NCI-H2196 (cell line): ENCODE measurements around the gene ARHGAP28.
"Not testable (repeated sequence)": the region's sequence is repeated elsewhere in the genome, so short reads cannot be mapped to it uniquely, and the experiment has no call there.

Experiments used
- DNase-seq: peaks from one replicate; lab custom pipeline; 2025; ENCODE audit not compliant: unreplicated experiment; lab: John Stamatoyannopoulos, UW

The ARHGAP28 gene

DNA sequence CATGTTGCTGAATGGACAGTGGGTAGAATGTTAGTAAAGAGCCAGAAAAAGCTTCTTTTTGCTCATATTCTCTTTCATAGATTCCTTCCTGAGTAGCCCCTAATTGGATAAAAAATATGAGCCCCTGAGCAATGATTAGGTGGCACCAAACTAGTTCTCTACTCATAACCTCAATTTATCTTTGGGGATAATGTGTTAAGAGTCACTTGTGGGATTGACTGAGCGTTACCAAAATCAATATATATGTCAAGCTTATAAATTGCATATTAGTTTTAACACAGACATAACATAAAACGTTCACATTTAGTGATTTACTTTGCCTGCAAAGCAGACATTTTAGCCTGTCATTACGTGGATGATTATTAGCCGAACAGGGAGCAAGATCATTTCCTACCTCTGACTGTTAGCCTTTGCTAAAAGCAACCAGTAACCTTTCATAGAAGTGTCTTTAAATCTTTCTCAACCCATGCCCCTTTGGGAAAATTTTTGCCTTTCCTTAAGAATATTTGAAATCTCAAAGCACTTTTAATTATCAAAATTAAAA lies 85.4 kb downstream of the ARHGAP28 start:
- no peak for DNase-seq

DNA sequence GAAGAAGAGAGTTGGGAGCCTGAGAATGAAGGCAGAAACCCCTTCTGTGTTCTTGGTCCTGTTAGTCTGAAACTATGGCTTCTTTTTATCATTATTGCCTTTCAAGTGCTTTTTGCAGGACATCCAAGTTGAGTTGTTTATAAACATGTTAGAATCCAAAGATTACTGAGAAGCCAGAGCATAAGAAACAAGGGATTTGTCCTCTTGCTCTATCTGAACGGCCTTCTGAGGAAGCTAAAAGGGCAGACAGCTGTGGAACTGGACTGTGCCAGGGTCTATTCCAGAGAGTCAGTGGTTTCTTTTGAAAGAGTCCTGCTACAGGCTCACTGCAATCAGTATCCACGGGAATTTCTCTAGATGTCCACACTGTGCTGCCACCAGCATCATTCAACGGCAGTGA lies 86.6 kb downstream of the ARHGAP28 start:
- no peak for DNase-seq

- DNase-seq: no peak
These were observed 89.8 kb downstream of the ARHGAP28 start for GRCh38 chr18:6819332-6819731.

DNA sequence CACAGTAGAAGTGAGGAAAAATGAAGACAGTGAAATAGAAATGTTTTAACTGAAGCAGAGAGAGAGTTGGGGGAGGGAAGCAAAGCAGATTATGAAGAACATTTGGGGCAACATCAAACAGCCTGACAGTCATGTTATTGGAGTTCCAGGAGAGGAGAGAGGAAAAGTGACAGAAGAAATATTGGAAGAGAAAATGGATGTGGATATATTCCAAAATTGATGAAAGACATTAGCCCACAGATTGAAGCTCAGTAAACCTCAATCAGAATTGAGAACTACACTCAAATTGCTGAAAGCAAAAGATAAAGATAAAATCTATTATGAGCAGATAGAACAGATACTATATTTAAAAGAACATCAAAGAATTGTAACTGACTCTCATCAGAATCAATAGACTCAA lies 90.8 kb downstream of the ARHGAP28 start:
- DNase-seq: no peak

GRCh38 chr18:6821356-6821755 lies 91.8 kb downstream of the ARHGAP28 start:
- no peak for DNase-seq

DNA sequence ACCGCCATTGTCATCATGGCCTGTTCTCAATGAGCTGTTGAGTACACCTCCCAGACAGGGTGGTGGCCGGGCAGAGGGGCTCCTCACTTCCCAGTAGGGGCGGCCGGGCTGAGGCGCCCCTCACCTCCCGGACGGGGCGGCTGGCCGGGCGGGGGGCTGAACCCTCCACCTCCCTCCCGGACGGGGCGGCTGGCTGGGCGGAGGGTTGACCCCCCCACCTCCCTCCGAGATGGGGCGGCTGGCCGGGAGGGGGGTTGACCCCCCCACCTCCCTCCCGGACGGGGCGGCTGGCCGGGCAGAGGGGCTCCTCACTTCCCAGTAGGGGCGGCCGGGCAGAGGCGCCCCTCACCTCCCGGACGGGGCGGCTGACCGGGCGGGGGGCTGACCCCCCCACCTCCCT lies 97.6 kb downstream of the ARHGAP28 start:
- not testable (repeated sequence) for DNase-seq

GRCh38 chr18:6827566-6827965 lies 98.0 kb downstream of the ARHGAP28 start:
- DNase-seq: not testable (repeated sequence)

- DNase-seq: no peak
These were observed 101.4 kb downstream of the ARHGAP28 start for GRCh38 chr18:6830916-6831315.

DNA sequence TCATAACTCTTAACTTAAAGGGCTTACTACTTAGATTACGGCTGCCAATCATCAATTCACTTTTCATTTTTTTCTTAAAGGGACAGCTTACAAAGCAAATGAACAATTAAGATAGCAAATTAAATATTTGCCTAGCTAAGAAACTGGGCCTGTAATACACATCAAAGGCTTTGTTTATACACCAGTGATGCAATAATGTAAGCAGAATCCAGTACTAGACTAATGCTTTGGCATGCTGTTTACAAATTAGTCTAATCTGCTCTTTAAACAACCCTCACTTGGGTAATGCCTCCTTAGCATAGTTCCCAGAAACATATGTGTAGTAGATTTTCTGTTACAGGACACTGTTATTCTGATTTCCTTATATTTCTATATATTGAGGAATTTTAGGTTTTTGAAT lies 105.8 kb downstream of the ARHGAP28 start:
- DNase-seq: no peak

DNA sequence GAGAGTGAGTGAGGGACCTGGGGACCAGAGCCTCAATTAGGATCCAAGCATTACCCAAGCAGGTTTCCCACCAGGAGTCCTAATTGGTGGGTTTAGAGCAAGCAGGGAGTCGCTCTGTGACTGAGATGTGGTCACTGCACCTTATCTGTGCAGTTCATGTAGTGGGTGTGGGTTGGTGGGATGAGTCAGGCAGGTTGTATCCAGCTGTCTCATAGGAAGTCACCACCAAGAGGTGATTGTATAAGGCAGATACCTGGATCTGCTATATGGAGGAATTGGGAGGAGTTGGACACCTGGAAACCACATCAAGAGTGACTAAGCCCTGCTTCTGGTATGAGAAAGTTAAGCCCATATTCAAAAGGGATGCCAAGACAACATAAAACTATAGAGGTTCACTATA lies 106.8 kb downstream of the ARHGAP28 start:
- DNase-seq: no peak

DNA sequence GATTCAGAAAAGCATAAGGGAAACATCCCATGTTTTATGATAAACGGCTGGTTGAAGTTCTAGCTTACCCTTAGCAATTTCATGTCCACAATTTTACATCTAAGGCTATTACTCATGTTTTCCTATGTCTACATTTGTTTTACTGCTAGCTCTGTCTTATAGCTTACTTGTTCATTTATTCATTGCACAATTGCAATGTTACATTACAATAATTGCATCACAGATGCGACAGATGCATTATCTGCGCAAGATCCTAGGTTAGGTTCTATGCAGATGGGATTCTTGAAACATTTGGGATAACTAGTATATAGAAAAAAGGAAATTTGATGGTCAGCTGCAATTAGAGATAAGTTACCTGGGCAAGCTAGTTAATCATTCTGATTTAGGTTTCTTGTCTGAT lies 108.4 kb downstream of the ARHGAP28 start:
- no peak for DNase-seq

GRCh38 chr18:6842081-6842480 lies 112.6 kb downstream of the ARHGAP28 start:
- no peak for DNase-seq

- DNase-seq: no peak
These were observed 113.8 kb downstream of the ARHGAP28 start for GRCh38 chr18:6843308-6843707.

DNA sequence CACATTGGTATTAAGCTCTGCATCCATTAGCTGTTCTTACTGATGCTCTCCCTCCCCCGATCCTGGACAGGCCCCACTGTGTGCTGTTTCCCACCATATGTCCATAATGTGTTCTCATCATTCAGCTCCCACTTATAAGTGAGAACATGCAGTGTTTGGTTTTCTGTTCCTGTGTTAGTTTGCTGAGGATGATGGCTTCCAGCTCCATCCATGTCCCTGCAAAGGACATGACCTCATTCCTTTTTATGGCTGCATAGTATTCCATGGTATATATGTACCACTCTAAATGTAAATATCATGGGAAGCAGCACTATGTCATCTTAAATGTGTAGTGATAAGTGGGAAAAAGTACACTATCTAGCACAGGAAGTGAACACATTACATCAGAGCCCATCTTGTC lies 116.0 kb downstream of the ARHGAP28 start:
- not testable (repeated sequence) for DNase-seq

DNA sequence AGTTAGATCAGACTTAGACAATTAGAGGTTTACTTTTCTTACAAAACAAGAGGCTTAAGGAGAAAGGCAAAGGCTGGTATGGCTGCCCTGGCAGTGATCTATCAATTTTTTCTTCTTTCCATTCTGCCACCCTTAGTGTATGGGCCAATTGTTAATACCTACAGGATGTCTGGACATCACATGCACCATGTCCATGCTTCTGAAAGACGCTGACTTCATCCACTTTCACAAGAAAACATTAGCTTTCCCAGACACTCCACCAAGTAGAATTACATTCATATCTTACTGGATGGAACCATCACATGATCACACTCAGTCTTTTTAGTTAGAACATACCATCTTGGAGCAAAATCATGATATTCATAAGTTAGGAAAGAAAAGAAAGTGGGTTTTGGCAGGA lies 120.9 kb downstream of the ARHGAP28 start:
- DNase-seq: no peak

DNA sequence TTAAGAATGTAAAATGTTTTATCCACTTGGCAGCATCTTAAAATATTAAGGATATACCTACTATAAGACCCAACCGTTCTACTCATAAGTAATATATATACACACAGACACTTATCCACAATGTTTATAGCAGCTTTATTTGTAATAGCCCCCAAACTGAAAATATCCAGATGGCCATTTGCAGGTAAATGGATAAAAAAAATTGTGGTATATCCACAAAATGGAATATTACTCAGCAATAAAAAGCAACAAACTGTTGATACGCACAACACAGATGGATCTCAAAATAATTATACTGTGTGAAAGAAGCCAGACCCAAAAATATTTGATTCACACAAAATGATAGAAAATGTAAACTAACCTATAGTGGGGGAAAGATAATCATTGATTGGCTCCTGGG lies 122.0 kb downstream of the ARHGAP28 start:
- DNase-seq: no peak

- no peak for DNase-seq
These were observed 125.3 kb downstream of the ARHGAP28 start for GRCh38 chr18:6854811-6855210.

DNA sequence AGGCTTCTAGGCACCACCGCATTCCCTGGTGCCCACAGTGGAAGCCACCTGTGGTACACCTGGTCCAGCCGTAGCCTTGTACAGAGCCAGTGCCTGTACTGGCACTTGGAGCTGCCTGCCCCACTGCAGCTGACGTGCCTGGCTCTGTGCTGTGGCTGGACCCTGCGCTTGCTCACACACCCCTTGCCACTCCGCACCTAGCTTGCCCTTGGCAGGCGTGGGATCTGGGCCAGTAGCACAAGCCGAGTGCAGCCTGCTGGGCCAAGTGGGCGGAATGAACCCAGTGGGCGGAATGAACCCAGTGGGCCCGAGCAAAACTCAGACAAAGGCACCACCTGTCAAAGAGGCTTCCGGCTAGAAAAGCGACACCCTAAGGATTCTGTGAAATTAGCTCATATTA lies 126.3 kb downstream of the ARHGAP28 start:
- no peak for DNase-seq

DNA sequence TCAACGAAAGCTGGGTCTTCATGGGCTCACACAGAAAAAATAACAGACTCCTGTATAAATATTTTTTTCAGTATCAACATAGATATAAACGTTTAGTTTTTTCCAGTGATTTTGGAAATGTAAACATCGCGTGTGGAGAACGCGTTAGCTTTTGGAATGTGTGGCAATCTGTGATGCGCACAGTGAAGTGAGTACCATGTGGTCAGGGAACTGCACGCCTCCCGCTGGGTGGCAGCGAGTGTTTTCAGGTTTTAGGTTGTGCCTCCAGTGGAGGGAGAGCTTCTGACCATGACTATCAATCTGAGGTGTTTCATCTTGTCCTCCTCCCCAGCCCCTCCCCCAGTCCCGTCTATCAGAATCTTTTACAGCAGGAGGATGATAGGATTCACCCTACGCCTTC lies 127.8 kb downstream of the ARHGAP28 start:
- DNase-seq: no peak

- no peak for DNase-seq
These were observed 130.3 kb downstream of the ARHGAP28 start for GRCh38 chr18:6859676-6860422.

DNA sequence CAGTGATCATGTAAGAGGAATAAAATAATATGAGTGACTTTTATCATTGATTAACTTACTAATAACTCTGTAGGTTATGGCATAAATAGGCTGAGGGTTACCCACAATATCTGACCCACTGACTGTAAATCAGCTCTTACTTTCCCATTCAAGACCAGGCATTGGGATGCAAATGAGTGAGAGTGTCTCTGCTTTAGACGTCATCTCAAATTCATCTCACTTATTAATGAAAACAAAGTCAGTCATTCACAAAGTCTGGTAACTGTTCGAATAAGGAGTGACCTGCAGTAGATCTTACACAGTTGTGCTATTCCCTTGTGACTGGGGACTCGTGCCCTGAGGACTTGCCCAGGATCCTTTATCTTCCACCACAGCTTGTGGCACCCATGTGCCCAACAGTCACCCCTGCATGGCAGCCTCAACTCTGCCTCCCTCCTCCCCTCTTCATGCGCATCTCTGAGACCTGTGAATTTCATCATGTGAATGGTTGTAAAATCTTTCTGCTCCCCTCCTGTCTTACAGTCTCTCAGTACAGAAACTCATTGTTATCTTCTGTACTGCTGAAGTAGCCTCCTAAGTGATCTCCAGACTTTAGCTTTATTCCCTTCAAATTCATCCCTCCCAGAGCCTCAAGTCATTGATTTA lies 131.4 kb downstream of the ARHGAP28 start:
- no peak for DNase-seq

GRCh38 chr18:6865251-6865650 lies 135.7 kb downstream of the ARHGAP28 start:
- DNase-seq: no peak
